Activated B cell treated with CpG ODN at 0.5 μM for 24 hours (primary cell): ENCODE data around the gene PLCB1. TPM values are rescaled to one million over a fixed set of nuclear protein-coding genes. Genes with fewer than 3 reads are reported as not detected.

ENCODE experiments used
- ATAC-seq: fragments of 200-7000 bp; cut with Tn5 transposase; one replicate; pipeline ENCODE4 v1.10.0; 2021; ENCODE audit warnings: low read depth, mild to moderate bottlenecking, moderate library complexity
- CTCF ChIA-PET: fragments of 350-600 bp; sonication (Branson Sonifier 250); formaldehyde crosslinking; loops from one replicate; lab custom pipeline; 2021; ENCODE audit warnings: antibody characterized with exemption; lab: Charles Lee
- POLR2A ChIA-PET: fragments of 350-600 bp; sonication (Branson Sonifier 250); formaldehyde crosslinking; loops from one replicate; lab custom pipeline; 2021; ENCODE audit warnings: antibody characterized with exemption; lab: Charles Lee
- DNase-seq: peaks from one replicate; pipeline ENCODE4 v3.0.0; 2022
- H3K27ac Mint-ChIP-seq: one replicate; pipeline ENCODE4 v1.8.0; 2020; ENCODE audit warnings: mixed read lengths
- H3K27me3 Mint-ChIP-seq: one replicate; pipeline ENCODE4 v1.8.0; 2021; ENCODE audit warnings: mixed read lengths
- H3K36me3 Mint-ChIP-seq: one replicate; pipeline ENCODE4 v1.8.0; 2021; ENCODE audit warnings: low read depth, mixed read lengths
- H3K4me1 Mint-ChIP-seq: one replicate; pipeline ENCODE4 v1.8.0; 2021; ENCODE audit warnings: mixed read lengths
- H3K4me3 Mint-ChIP-seq: one replicate; pipeline ENCODE4 v1.8.0; 2020; ENCODE audit warnings: mild to moderate bottlenecking, mixed read lengths
- H3K9me3 Mint-ChIP-seq: one replicate; pipeline ENCODE4 v1.8.0; 2020; ENCODE audit warnings: mixed read lengths
- CTCF ChIP-seq: fragments of 200-600 bp; IDR thresholded peaks from one replicate; pipeline ENCODE4 v1.8.0; 2022; ENCODE audit warnings: antibody characterized with exemption, mild to moderate bottlenecking
- intact Hi-C: fragments of 100-400 bp; cut with micrococcal nuclease; formaldehyde crosslinking; loops from one replicate; pipeline ENCODE4 v1.15.1; 2024
- total RNA-seq: library from RNA; stranded (reverse); gene quantifications from 2 replicates; pipeline ENCODE4 v1.2.3, GENCODE V29; 2022

Gene PLCB1
- total RNA-seq, 1 donor from 2014 or later: 0.86 TPM

GRCh38 chr20:8706961-8707700 is 575.1 kb downstream of the PLCB1 start:
- Mint-ChIP-seq H3K4me1 (no peaks in the 10 kb centered on the region), H3K27ac (no peak overlapping the region), H3K36me3 (no peaks in the 10 kb centered on the region), H3K27me3 (no peaks in the 10 kb centered on the region), H3K4me3 (no peak overlapping the region), H3K9me3 (no peaks in the 10 kb centered on the region)
- DNase-seq (no peak), ATAC-seq (no peak)
- TF ChIP-seq CTCF: no peak
- ChIA-PET POLR2A (no interaction called here), CTCF (interaction anchor here (0.7 kb wide), 1 partner anchor 16 kb away, joined by 3 read pairs; no protein-coding TSS in a partner anchor)
- intact Hi-C loops: no loop called here

DNA sequence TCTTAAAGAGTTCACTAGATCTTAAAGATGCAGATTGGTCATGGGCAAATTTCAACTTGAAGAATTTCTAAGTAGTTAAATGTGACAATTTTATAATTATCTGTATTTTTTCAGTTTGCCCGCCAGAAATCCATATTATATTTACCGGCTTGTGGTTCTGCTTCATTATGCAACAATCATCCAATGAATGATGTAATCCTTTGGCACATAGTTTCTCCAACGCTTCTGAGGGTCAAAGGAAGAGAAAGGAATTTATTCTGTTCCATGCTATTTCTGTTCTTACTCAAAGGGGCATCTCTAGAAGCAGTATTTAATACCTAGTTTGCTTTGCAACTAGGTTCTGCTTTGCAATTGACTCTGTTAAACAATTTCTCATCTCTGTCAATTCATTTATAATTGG is 577.6 kb downstream of the PLCB1 start:
- TF ChIP-seq CTCF: no peak
- Mint-ChIP-seq H3K4me3 (no peak overlapping the region), H3K27me3 (no peaks in the 10 kb centered on the region), H3K4me1 (no peaks in the 10 kb centered on the region), H3K9me3 (no peaks in the 10 kb centered on the region), H3K27ac (no peak overlapping the region), H3K36me3 (no peaks in the 10 kb centered on the region)
- no peak for DNase-seq
- CTCF ChIA-PET: no interaction called here
- no peak for ATAC-seq
- intact Hi-C loops: no loop called here
- POLR2A ChIA-PET: no interaction called here

DNA sequence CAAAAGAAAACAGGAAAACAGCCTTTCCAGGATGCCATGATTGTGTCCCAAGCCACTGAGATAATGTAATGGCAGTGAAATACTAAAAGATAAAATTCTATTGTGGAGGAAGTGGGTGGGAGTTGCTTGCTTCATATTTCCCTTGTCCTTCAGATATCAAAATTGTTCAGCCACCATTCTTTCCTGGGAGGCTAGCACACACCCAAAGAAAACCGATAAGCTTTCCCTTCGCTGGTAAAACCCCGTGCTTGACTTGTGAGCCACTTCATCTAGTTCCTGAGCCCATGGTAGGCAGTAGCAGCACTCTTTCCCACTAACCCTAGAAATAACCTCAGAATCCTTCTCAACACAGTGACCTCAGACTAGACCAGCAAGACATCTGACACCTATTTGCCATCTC is 579.4 kb downstream of the PLCB1 start:
- ATAC-seq (no peak), DNase-seq (no peak)
- H3K9me3 Mint-ChIP-seq: no peaks in the 10 kb centered on the region
- no peak overlapping the region for H3K27ac Mint-ChIP-seq
- H3K27me3 Mint-ChIP-seq: no peaks in the 10 kb centered on the region
- no peak for TF ChIP-seq CTCF
- POLR2A ChIA-PET: no interaction called here
- CTCF ChIA-PET: interaction anchor here (1.0 kb wide), 1 partner anchor 10 kb away, joined by 5 read pairs; no protein-coding TSS in a partner anchor
- no peaks in the 10 kb centered on the region for H3K4me1 Mint-ChIP-seq
- H3K36me3 Mint-ChIP-seq: no peaks in the 10 kb centered on the region
- intact Hi-C loops: no loop called here
- no peak overlapping the region for H3K4me3 Mint-ChIP-seq

- no peak for DNase-seq
- Mint-ChIP-seq H3K27ac (no peak overlapping the region), H3K4me3 (no peak overlapping the region), H3K27me3 (no peaks in the 10 kb centered on the region), H3K9me3 (no peaks in the 10 kb centered on the region), H3K4me1 (no peaks in the 10 kb centered on the region), H3K36me3 (no peaks in the 10 kb centered on the region)
- intact Hi-C loops: no loop called here
- ChIA-PET POLR2A (no interaction called here), CTCF (interaction anchor here (2.0 kb wide), 1 partner anchor 8 kb away, joined by 7 read pairs; no protein-coding TSS in a partner anchor)
- TF ChIP-seq CTCF: no peak
- ATAC-seq: no peak
Observed at GRCh38 chr20:8714206-8714605, 582.1 kb downstream of the PLCB1 start.

GRCh38 chr20:8718279-8718678 is 586.2 kb downstream of the PLCB1 start:
- no peak for TF ChIP-seq CTCF
- ATAC-seq (no peak), DNase-seq (no peak)
- ChIA-PET CTCF (interaction anchor here (1.1 kb wide), 1 partner anchor 675 kb away, joined by 8 read pairs; no protein-coding TSS in a partner anchor), POLR2A (no interaction called here)
- Mint-ChIP-seq H3K4me3 (no peak overlapping the region), H3K27ac (no peak overlapping the region), H3K36me3 (no peaks in the 10 kb centered on the region), H3K27me3 (no peaks in the 10 kb centered on the region), H3K9me3 (no peaks in the 10 kb centered on the region), H3K4me1 (no peaks in the 10 kb centered on the region)
- intact Hi-C loops: no loop called here
